DND-41 (cell line): ENCODE data around the gene MDP1.

Source experiments
- EZH2 ChIP-seq: IDR thresholded peaks from 3 replicates; pipeline ENCODE4 v1.6.1; 2012; ENCODE audit warnings: borderline replicate concordance, low read depth, mild to moderate bottlenecking, moderate library complexity, low read length, inconsistent platforms; ENCODE audit not compliant: severe bottlenecking
- TF ChIP-seq, protein P1 (sequence below): IDR thresholded peaks from 2 replicates; pipeline ENCODE4 v1.5.1; 2012; ENCODE audit warnings: borderline replicate concordance, low read length, moderate library complexity, mild to moderate bottlenecking; ENCODE audit not compliant: poor library complexity, severe bottlenecking; ENCODE audit errors: extremely low read depth

DNA sequence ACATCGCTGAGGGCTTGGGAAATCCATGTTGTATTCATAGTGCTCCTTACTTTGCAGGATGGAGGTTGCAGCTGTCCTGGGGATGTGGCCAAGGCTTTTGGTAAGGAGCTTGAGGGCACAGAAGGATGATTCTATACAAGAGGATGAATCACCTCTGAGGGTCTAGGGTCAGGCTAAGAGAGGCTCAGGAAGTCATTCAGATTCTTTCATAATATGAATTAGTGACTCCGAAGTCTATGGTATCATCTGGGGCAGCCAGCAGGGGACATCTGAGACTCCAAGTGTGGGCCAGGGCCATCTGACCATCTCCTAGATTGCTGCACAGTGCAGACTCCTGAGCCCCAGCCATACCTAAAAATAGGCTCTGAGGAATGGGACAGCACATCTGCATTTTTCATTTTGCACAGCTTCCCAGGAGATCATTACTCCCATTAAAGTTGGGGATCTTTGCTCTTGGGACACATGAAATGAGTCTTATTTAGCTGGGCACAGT is 21.6 kb upstream of the MDP1 start:
- TF ChIP-seq, protein P1, sequence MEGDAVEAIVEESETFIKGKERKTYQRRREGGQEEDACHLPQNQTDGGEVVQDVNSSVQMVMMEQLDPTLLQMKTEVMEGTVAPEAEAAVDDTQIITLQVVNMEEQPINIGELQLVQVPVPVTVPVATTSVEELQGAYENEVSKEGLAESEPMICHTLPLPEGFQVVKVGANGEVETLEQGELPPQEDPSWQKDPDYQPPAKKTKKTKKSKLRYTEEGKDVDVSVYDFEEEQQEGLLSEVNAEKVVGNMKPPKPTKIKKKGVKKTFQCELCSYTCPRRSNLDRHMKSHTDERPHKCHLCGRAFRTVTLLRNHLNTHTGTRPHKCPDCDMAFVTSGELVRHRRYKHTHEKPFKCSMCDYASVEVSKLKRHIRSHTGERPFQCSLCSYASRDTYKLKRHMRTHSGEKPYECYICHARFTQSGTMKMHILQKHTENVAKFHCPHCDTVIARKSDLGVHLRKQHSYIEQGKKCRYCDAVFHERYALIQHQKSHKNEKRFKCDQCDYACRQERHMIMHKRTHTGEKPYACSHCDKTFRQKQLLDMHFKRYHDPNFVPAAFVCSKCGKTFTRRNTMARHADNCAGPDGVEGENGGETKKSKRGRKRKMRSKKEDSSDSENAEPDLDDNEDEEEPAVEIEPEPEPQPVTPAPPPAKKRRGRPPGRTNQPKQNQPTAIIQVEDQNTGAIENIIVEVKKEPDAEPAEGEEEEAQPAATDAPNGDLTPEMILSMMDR = no peak
- no peak for TF ChIP-seq EZH2
